Measurements from ENCODE around the gene TMA7. TPM values are rescaled to one million over a fixed set of nuclear protein-coding genes. Genes with fewer than 3 reads are reported as not detected.

Gene TMA7
- total RNA-seq, 6 experiments from 2014 or later = 64.8 to 182 (median 80.1) TPM

GRCh38 chr3:48467473-48468267 is 27.6 kb downstream of the TMA7 start:
- Histone ChIP-seq H3K4me1 (peaks cover 2 to 72% (median 35%) of the 10 kb centered on the region in 4 donors), H3K27ac (peak overlapping the region; percentile 92 to 99 (median 98)), H3K27me3 (no peaks in the 10 kb centered on the region), H3K4me3 (peak overlapping the region in 1 of 3 donors; percentile 55), H3K9me3 (no peaks in the 10 kb centered on the region), H3K36me3 (peaks cover 0 to 10% (median 1%) of the 10 kb centered on the region in 4 donors)
- TF ChIP-seq POLR2A (IDR thresholded peaks at IDR 0.05) (no peak), CTCF (IDR thresholded peaks at IDR 0.05) (no peak)
- no peak for ATAC-seq
- intact Hi-C loops (cut with DNase I) = loop anchor here in 1 of 2 donors (5.0 kb wide), 1 partner anchor 35 kb away; the partner anchor contains the start of gene SHISA5
- WGBS (ENCODE audit: insufficient coverage, low coverage, low lambda C conversion rate, missing lambda C conversion rate) = 35% methylated on average over 6 of the region's 7 CpGs
- DNase-seq = peak in 1 of 3 donors; percentile 63

- ATAC-seq (peak; percentile 27 to 57 (median 36)), DNase-seq (peak; percentile 78 to 92 (median 86))
- Histone ChIP-seq H3K9me3 (no peaks in the 10 kb centered on the region), H3K4me3 (no peak overlapping the region), H3K27ac (peak overlapping the region; percentile 3 to 98 (median 92)), H3K36me3 (peaks cover 0 to 10% (median 1%) of the 10 kb centered on the region in 4 donors), H3K4me1 (peaks cover 2 to 72% (median 36%) of the 10 kb centered on the region in 4 donors), H3K27me3 (no peaks in the 10 kb centered on the region)
- intact Hi-C loops (cut with DNase I) = loop anchor here in 1 of 2 donors (5.0 kb wide), 1 partner anchor 34 kb away; the partner anchor contains the start of gene SHISA5
- TF ChIP-seq CTCF (IDR thresholded peaks at IDR 0.05) (no peak), POLR2A (IDR thresholded peaks at IDR 0.05) (peak; percentile 44)
- WGBS (ENCODE audit: insufficient coverage, low coverage, low lambda C conversion rate, missing lambda C conversion rate) = no CpG with 5 or more reads among the region's 8 CpGs
Measured at GRCh38 chr3:48468329-48468731, 28.3 kb downstream of the TMA7 start.

- Histone ChIP-seq H3K4me3 (no peak overlapping the region), H3K9me3 (no peaks in the 10 kb centered on the region), H3K27ac (peak overlapping the region in 1 of 3 donors; percentile 92), H3K4me1 (peaks cover 2 to 78% (median 39%) of the 10 kb centered on the region in 4 donors), H3K27me3 (no peaks in the 10 kb centered on the region), H3K36me3 (peaks cover 0 to 10% (median 1%) of the 10 kb centered on the region in 4 donors)
- intact Hi-C loops (cut with DNase I) = loop anchor here in 1 of 2 donors (5.0 kb wide), 1 partner anchor 33 kb away; the partner anchor contains the start of gene SHISA5
- peak in 2 of 3 donors; percentile 38 to 66 for DNase-seq
- TF ChIP-seq POLR2A (IDR thresholded peaks at IDR 0.05) = no peak
- TF ChIP-seq CTCF (IDR thresholded peaks at IDR 0.05) = no peak
- ATAC-seq = no peak
- WGBS (ENCODE audit: insufficient coverage, low coverage, low lambda C conversion rate, missing lambda C conversion rate) = 20% methylated on average over 2 of the region's 29 CpGs
Measured at GRCh38 chr3:48469046-48469915, 29.2 kb downstream of the TMA7 start.

- no CpG with 5 or more reads among the region's 1 CpG for WGBS (ENCODE audit: insufficient coverage, low coverage, low lambda C conversion rate, missing lambda C conversion rate)
- intact Hi-C loops (cut with DNase I) = no loop called here
Measured at GRCh38 chr3:48470286-48470685, 30.2 kb downstream of the TMA7 start.

More at GRCh38 chr3:48470286-48470685, 30.2 kb downstream of the TMA7 start:
- Histone ChIP-seq H3K27ac (peak overlapping the region in 2 of 3 donors; percentile 67 to 86), H3K27me3 (no peaks in the 10 kb centered on the region), H3K36me3 (peaks cover 0 to 10% (median 1%) of the 10 kb centered on the region in 4 donors), H3K4me3 (no peak overlapping the region), H3K4me1 (peaks cover 2 to 73% (median 39%) of the 10 kb centered on the region in 4 donors), H3K9me3 (no peaks in the 10 kb centered on the region)
- DNase-seq = peak; percentile 69 to 98 (median 96)
- ATAC-seq = peak in 3 of 4 donors; percentile 41 to 49 (median 43)
- no peak for TF ChIP-seq POLR2A (IDR thresholded peaks at IDR 0.05)
